M059J (cell line): ENCODE measurements around the gene IPMK. TPM values are rescaled to one million over a fixed set of nuclear protein-coding genes. Genes with fewer than 3 reads are reported as not detected.

Experiments
- DNase-seq: peaks from one replicate; pipeline ENCODE4 v3.0.0-alpha.2; 2012; ENCODE audit warnings: low read depth
- total RNA-seq: library from RNA; depleted of rRNA; stranded (reverse); fragments of >200 nt; shearing (Covaris generic); gene quantifications from 2 replicates; pipeline ENCODE4 v1.2.3, GENCODE V29; 2014; rRNA removed

The IPMK gene
- total RNA-seq: 7.4 and 9.3 TPM in 2 replicates

DNA sequence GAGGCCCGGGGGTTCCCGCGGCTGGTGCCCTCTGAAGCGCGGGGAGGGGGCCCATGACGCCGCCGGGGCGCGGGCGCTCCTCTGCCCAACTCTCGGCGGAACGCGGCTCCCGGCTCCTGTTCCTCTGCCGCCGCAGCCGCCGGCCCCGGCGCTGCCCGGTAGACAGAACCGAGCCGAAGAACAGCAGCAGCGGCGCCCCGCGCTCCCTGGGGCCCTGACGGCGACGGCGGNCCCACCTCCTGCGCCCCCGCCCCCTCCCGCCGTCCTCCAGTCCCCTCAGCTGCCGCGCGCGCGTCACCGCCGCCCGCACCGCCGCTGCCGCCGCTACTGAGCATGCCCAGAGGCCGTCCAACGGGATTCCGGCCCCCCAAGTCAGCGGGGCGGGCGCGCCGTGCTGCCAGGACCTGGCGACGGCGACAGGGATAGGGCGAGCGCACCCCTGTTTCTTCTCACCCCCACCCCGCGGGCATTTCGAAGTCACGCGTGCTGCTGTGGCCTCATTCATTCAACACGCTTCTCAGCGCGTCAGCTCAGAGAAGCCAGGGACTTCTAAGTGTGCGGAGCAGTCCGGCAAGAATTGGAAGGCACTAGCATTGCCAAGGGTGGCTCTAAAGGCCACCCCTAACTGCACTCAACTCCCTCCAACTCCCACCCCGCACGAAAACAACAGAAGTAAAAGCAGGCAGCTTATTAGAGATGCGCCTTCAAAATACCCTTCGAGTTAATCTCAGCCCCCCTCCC, at the start of gene IPMK:
TSS of gene IPMK (minus strand) at position 182 of the 741 bp plus-strand sequence. CDS start 283 bp downstream, outside the sequence.
- peak; percentile 91 for DNase-seq

DNA sequence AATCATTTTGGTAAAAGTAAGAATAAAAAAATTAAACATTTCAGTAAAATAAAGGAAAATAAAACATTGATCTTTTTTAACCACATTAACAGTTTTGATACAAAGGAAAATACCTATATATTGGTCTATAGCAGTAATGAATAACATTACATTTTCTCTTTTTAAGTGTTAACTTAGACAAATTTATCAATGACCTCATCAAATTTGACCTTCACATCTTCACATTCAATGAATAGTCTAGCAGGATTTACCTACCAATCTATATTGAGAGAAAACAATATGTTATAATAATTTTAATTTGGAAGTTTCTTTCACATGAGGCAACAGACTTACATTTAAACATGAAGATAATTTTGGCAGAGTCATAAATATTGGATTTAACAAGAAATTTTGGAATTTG, 49.2 kb upstream of the IPMK start:
- DNase-seq: no peak

DNA sequence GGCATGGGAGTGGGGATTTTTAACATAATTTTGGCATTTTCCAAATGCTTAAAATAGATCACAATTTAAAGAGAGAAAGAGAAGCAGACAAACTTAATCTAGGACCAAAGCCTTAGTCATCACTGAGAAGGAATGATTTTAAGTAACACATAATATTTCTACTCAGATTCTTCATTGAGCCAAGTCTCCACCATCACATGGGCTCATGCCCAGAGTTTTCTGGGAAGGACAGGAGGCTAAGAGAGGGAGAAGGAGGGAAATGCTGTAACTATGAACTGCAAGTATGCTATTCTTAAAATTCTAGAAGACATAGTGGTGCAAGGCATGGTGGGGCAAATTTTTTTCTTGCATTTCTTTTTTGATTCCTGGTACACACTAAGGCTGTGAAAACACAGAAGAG, 43.3 kb upstream of the IPMK start:
- no peak for DNase-seq

DNA sequence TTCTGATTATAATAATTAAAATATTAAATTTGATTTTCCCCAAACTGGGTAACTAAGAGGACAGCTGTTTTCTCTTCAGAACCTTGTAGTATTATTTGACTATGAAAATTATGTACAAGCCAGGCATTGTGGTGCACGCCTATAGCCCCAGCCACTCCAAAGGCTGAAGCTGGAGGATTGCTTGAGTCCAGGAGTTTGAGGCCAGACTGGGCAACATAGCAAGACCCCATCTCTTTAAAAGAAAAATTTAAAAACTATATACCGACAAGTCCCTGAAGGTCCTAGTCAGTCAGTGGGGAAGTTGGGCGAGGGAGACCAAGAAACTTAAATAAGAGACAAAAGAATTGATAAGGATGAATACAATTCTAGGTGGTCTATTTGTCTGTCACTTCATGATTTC, 40.0 kb upstream of the IPMK start:
- DNase-seq: no peak

DNA sequence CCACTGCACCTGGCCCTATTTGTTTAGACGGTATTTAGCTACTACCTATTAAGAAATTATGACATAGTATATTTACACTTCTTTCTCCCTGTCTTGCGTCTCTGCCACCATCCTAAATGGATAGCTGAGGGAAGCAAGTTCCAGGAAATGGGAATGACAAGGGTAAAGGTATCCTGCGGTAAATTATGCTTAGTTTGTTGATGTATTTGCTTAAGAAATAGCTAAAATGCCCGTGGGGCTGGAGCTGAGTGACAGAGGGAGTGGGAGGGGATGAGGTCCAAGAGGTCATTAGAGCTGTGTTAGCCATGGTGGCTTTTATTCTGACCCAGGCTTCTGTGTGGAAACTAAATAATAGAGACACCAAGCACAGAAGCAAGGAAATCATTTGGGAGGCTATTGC, 38.1 kb upstream of the IPMK start:
- DNase-seq: no peak

DNA sequence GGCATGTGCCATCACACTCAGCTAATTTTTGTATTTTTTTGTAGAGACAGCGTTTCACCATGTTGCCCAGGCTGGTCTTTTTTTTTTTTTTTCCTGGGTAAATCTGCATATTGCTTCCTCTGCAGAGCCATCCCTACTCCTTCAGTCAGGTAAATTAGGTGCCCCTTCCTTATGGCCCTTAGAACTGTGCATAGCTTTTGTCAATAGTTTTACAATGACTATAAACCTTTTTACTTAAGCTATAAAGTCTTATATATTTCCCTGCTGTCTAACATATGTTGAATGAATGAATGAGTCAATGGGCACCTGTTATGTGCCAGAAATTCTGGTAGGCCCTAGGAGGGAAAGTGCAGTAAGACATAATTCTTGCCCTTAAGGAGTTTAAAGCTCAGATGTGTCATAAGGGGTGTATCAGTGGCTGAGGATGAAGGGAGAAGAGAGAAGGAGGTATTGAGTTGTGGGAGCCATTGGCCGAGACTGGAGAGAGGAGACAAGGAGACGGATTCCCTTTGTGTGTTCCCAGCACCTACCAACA, 36.5 kb upstream of the IPMK start:
- DNase-seq: no peak

DNA sequence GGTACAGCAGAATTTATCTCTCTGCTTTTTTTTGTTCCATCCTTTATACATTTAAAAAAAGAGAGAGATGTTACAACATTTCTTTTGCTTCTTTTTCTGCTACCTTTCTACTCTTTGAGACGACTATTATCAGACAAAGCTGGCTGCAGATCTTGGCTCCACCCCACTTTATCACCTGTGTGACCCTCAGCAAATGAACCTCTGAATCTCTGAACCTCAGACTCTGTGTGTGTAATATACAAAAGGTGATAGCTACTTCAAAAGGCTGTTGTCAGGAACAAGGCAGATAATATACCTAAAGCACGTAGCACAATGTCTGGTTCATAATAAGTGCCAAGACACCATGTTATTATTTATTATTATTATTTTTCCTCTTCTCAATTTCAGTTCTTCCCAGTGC, 34.6 kb upstream of the IPMK start:
- DNase-seq: no peak

DNA sequence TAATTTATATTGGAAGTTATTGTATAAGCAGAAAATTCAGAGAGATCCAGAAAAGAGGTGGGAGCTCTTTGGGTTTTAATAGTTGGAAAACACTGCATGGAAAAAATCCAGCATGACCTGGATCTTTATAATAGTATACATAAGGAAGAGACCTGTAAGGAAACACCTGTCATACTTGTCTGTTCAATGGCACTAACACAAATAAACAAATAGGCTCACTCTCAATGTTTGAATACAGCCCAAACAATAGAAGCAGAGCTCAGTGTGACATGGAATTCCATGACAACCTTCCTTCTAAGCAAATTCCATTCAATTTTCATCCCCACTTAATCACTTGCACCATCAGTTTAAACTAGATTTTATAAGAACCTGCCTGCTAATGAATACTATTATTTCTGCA, 33.0 kb upstream of the IPMK start:
- DNase-seq: no peak

DNA sequence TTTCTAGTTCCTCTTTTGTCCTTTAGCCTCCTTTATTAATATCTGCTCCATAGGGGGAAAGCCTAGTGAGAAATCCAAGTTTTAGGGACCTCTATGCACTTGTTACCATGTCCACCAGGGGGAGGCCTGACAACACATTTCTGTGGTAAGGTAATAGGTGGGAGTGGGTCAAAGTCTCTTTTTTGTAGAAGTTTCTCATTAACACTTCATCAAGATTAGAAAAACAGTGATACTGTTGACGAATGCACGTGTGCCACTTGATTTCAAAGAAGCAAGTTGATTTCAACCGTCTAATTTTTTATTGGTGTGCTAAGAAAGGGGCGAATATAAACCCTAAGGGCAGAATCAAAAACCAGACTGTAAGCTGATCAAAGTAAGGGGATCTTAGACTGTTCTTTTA, 31.9 kb upstream of the IPMK start:
- peak; percentile 55 for DNase-seq

DNA sequence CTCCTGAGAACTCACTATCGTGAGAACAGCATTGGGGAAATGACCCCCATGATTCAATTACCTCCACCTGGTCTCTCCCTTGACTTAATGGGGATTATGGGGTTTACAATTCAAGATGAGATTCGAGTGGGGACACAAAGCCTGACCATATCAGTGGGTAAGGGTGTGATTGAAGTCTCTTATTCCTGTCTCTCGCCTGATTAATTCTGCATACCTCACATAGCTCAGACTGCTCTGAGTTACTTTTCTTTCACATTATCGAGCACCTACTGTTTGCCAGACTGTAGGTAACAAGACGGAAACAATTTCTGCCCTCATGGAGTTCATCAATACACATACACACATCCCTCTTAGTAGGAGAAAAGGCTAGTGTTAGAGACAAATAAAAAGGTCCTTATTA, 26.3 kb upstream of the IPMK start:
- DNase-seq: no peak

DNA sequence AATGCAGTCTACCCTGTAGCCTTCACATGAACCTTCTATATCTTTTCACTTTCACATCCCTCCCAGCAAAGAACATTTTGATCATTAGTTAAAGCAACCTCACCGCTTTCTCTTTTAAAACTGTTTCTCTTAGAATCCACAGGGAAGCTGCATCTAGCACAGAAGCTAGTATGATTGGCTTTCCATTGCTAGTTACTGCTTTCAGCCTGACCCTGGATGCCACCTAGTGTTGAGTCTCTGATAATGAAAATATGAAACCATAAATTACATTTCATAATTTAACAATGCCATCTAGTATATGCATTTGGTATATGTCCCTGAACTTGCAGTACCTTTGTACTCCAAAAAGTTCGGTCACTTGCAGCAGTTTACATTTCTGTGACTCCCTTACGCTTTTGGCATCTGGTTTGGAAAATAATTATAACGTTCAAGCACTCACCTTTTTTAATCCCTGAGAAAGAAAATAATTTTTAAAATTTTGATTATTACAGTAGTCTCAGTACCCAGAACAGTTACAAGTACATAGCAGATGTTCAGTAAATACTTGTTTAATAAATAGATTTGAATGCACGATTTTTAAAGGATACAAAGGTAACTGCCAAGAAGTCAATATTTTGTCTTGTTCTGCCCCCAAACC, 24.0 kb upstream of the IPMK start:
- peak; percentile 53 for DNase-seq

DNA sequence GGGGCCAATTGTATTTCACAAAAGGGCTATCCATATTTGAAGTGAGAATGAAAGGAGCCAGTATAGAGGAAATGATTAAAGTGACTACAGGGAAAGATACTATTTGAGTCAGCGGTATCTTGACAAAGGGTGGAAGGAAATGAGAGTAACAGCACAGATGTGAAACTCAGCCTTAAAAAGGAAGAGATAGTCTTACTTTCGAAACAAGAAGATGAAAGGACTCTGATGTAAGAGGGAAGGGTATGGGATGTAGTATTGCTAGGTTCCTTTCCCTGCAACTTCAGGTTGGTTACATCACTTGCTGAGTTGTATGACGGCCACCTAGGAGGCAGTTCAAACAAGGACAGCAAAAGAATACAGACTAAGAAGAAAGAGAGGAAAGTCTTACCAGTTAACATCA, 14.9 kb upstream of the IPMK start:
- DNase-seq: no peak

DNA sequence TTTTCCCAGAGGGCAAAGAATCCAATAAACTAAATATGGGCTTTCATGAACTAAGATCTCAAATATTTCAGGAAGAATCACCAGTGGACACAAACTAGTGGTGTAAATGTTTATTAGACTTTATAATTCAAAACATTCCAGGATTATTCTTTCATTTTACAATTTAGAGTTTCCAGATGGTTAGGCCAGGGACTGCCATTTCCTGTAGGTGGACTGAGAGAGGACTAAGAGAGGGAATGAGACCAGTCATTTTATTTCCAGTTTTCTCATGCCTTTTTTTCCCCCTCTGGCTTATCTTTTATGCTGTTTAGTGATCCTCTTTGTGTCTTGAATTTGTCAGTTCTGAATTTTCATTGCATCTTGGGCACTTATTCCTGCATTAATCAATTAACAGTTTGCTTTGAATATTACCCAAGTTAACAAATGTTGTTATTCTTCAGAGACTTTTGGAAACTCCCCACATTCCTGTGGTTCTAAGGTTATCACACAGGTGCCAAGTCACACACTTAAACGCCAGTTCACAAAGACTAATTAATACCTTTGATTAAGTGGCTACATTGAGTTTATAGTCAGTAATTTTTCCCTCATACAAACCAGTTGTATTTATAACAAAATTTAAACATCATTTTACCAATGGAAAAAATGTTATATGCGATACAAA, 13.5 kb upstream of the IPMK start:
- peak; percentile 74 for DNase-seq

DNA sequence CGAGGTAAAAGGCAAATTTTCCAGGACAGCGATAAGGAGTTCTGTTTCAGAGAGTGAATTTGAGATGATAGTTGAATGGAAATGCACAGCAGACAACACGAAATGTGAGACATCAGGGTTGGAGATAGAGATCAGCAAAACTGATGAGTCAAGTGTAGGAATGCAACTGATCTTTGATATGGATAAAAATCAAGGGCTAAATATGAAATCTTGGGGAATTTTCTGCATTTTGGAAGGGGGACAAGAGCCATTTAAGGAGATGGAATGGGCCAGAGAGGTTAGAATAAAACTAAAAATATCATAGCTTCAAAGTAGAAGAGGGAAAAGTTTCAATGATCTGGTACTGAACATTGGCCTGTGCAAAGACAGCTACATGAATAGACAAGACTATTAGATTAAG, 12.8 kb upstream of the IPMK start:
- DNase-seq: peak; percentile 73

DNA sequence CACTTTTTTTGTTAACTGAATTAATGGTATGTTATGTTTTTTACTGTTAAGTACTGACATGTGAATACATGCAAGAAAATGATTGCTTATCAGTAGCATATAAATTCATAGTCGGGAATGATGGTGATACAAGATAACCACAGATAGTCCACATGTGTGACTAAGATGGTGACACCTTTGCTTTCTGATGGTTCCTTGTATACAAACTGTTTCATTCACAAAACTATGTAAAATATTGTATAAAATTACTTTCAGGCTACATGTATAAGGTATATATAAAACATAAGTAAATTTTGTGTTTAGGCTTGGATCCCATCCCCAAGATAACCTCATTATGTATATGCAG, 11.2 kb upstream of the IPMK start:
- DNase-seq: no peak

DNA sequence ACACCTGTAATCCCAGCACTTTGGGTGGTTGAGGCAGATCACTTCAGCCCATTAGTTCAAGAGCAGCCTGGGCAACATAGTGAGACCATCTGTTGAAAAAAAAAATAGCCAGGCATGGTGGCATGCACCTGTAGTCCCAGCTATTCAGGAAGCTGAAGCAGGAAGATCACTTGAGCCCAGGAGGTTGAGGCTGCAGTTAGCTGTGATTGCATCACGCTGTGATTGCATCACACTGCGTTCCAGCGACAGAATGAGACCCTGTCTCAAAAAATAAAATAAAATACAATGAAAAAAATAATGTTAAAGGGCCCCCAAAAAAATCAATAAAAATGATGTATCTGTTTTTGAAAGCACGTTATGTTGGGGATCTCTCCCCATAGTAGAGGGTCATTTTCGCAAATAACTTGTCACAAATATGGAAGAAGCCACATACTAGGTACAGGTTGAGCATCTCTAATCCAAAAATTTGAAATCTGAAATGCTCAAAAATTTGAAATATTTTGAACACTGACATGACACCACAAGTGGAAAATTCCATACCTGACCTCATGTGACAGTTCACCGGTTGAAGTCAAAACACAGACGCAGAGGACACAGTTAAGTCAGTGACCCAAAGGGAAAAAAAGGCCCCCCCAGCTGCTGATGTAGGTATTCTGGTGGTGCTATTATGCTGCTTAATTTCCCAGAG, 10.7 kb upstream of the IPMK start:
- no peak for DNase-seq

DNA sequence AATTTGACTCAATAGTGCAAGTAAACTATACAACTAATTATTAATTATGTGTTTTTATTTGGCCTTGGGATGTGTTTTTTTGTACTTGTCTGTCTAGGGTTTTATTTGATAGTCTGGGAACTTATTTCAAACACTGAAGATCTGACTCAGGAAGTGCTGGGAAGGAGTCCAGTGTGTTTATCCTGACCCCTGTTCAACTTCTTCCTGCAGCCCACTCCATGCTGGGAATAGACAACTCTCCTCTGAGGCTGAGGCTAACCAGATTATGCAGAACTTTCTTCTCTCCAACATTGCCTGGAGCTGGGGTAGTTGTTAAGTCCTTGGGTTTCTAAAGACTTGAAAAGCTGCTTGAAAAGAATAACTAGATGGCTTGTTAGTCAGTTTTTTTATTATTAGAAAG, 8.2 kb upstream of the IPMK start:
- peak; percentile 65 for DNase-seq

DNA sequence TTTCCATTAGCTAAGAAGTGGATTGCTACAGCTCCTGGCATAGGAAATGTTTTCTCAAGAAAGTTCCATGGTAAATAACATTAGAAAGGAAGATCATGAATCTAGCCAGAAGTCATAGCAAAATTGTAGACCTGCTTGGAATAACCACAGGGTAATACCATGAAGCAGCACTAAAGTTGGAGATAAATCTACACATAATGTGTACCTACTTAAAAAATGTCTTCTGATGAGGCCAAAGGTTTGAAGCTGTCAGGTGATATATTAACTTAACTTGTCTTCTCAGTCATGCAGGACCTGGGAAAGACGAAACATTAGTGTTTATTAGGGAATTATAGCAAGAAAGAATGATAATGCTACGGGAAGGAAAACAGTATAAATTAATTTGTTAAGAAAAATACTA, 7.6 kb upstream of the IPMK start:
- no peak for DNase-seq

DNA sequence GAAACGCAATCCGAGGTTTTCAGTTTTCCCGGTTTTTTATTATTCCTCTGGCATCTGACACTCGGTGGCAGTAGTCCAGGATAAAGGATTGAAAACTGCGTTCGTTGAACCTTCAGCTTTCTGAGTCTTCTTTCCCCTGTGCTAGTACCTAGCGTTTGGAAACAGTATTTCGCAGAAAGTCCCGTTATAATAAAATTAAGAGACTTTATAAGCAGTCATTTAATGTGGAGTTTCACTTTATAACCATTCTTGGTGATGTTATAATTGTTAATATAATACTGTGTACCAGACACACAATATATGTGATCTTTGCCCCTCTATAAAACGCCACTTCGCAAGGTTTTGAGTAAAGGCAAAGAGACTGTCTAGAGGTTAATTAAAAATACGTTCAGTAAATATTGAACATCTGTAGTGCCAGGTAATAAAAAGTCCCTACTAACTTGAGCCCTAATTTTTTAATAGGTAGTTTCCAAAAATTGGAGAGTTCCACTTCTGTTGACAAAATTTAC, 2.1 kb upstream of the IPMK start:
- no peak for DNase-seq

DNA sequence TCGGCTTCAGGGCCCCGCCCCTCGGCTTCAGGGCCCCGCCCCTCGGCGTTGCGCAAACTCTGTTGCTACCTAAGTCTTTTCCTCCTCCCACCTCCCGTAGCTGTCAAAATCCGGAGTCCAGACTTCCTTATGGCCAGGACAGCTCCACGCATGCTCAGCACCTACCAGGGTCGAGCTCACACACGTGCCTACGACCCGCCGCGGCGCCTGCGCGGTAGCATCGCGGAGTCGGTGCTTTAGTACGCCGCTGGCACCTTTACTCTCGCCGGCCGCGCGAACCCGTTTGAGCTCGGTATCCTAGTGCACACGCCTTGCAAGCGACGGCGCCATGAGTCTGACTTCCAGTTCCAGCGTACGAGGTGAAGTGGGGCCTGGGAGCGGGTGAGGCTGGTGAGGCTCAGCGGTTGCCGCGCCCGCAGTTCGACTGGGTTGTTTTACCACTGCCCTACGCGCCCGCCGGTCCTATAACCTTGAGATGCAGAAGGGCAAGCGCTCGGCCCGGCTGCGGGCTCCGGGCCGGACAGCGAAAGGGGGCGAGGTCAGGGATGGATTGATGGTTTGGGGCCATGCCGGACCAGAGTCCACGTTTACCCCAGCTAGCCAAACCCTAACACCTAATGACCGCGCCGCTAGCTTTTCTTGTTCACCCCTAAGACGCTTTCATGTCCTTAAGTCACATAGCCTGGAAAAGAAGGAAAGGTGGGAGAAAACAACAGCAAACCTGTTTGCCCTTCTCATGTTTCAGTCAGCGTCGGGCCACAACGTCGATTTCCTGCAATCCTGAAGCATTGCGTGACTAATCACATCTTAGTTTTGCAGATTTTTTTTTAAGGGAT, 1.5 kb upstream of the IPMK start, which contains the start of gene CISD1:
TSS of gene CISD1 (plus strand) at position 217 of the 836 bp plus-strand sequence. CDS start at position 329, 112 bp downstream.
- DNase-seq: peak; percentile 99

DNA sequence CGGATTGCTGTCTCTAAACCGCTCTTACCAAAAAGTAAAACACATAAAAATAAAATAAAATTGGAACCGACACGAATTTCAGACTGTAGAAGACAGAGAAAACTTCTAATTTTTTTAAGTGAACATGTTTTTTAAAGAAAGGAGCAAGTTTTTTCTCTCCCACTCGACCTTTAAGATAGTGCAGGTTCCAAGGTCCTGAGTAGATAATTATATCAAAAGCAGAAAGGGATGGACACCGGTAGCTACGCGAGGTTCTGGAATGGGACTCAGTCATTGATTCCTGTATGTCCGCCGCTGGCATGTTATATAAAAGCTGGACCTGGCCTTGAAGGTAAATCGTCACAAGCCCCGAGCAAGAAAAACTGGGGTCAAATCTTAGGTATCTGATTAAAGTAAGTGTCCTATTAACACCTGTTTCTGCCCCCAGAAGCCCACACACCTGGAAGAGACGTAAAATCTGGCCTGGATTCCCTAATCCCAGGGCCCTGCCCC, 806 bp upstream of the IPMK start:
- no peak for DNase-seq
